Choroid plexus epithelial cell (primary cell): ENCODE measurements around the gene IKBKE.

Source experiments
- DNase-seq: peaks from one replicate; pipeline ENCODE4 v3.0.0-alpha.2; 2010; ENCODE audit warnings: low read depth
- H3K4me3 ChIP-seq: 2 replicates; pipeline ENCODE4 v1.5.1; 2011; ENCODE audit warnings: low read depth, mild to moderate bottlenecking, control low read depth, low read length, moderate library complexity
- CTCF ChIP-seq: conservative IDR thresholded peaks from 2 replicates; pipeline ENCODE4 v1.5.1; 2011; ENCODE audit warnings: low read depth, mild to moderate bottlenecking, control low read depth, inconsistent platforms, low read length, moderate library complexity

The IKBKE gene

GRCh38 chr1:206453111-206453510 lies 17.2 kb upstream of the IKBKE start:
- TF ChIP-seq CTCF: no peak
- DNase-seq: no peak
- no peak overlapping the region for H3K4me3 ChIP-seq

- no peak overlapping the region for H3K4me3 ChIP-seq
- no peak for TF ChIP-seq CTCF
- DNase-seq: no peak
Measured at GRCh38 chr1:206455289-206455665, 15.0 kb upstream of the IKBKE start.

GRCh38 chr1:206455666-206456344 lies 14.5 kb upstream of the IKBKE start:
- no peak for TF ChIP-seq CTCF

GRCh38 chr1:206456577-206457370 lies 13.5 kb upstream of the IKBKE start:
- no peak overlapping the region for H3K4me3 ChIP-seq
- DNase-seq: no peak
- no peak for TF ChIP-seq CTCF

More at GRCh38 chr1:206455666-206456344, 14.5 kb upstream of the IKBKE start:
- peak; percentile 50 for DNase-seq
- no peak overlapping the region for H3K4me3 ChIP-seq

GRCh38 chr1:206457408-206458120 lies 12.7 kb upstream of the IKBKE start:
- H3K4me3 ChIP-seq: no peak overlapping the region
- DNase-seq: no peak
- TF ChIP-seq CTCF: no peak

GRCh38 chr1:206459703-206460102 lies 10.6 kb upstream of the IKBKE start:
- DNase-seq: no peak
- no peak for TF ChIP-seq CTCF
- no peak overlapping the region for H3K4me3 ChIP-seq
